GM20431 (cell line): Measurements from ENCODE around the gene CLBA1.
"Not testable (repeated sequence)": the region's sequence is repeated elsewhere in the genome, so short reads cannot be mapped to it uniquely, and the experiment has no call there.

ENCODE experiments used
- in situ Hi-C: fragments of 300-500 bp; cut with MseI, MboI; formaldehyde crosslinking; loops from one replicate; pipeline ENCODE4 v1.15.0; 2020; ENCODE audit warnings: low sequenced_read_pairs; ENCODE audit not compliant: unreplicated experiment

The CLBA1 gene

GRCh38 chr14:104947201-104947600, 38.4 kb upstream of the CLBA1 start:
- in situ Hi-C loops = not testable (repeated sequence)

- in situ Hi-C loops = not testable (repeated sequence)
These were observed 37.5 kb upstream of the CLBA1 start for GRCh38 chr14:104947881-104948735.

GRCh38 chr14:104948736-104949031, 36.9 kb upstream of the CLBA1 start:
- in situ Hi-C loops = no loop called here

GRCh38 chr14:104949406-104949955, 36.1 kb upstream of the CLBA1 start:
- in situ Hi-C loops = not testable (repeated sequence)

- in situ Hi-C loops = no loop called here
These were observed 35.6 kb upstream of the CLBA1 start for GRCh38 chr14:104950021-104950420.

GRCh38 chr14:104950701-104951100, 34.9 kb upstream of the CLBA1 start:
- in situ Hi-C loops = not testable (repeated sequence)

- in situ Hi-C loops = not testable (repeated sequence)
These were observed 33.5 kb upstream of the CLBA1 start for GRCh38 chr14:104951863-104952657.

- in situ Hi-C loops = no loop called here
These were observed 32.5 kb upstream of the CLBA1 start for GRCh38 chr14:104953097-104953496.

GRCh38 chr14:104953896-104954656, 31.5 kb upstream of the CLBA1 start:
- in situ Hi-C loops = no loop called here

GRCh38 chr14:104954746-104955395, 30.7 kb upstream of the CLBA1 start:
- in situ Hi-C loops = no loop called here

- in situ Hi-C loops = no loop called here
These were observed 30.2 kb upstream of the CLBA1 start for GRCh38 chr14:104955396-104955770.

GRCh38 chr14:104956290-104956890, 29.2 kb upstream of the CLBA1 start:
- in situ Hi-C loops = no loop called here

GRCh38 chr14:104957146-104958113, 28.2 kb upstream of the CLBA1 start:
- in situ Hi-C loops = no loop called here

- in situ Hi-C loops = no loop called here
These were observed 21.0 kb upstream of the CLBA1 start for GRCh38 chr14:104964546-104964945.

GRCh38 chr14:104965561-104966231, 19.9 kb upstream of the CLBA1 start:
- in situ Hi-C loops = no loop called here

GRCh38 chr14:104966261-104966865, 19.2 kb upstream of the CLBA1 start:
- in situ Hi-C loops = no loop called here

GRCh38 chr14:104966981-104967385, 18.6 kb upstream of the CLBA1 start:
- in situ Hi-C loops = no loop called here
